CD4-positive, alpha-beta T cell treated with Interleukin-21 for 1 hour (primary cell): ENCODE data around the gene C9orf57.
"Not testable (repeated sequence)": the region's sequence is repeated elsewhere in the genome, so short reads cannot be mapped to it uniquely, and the experiment has no call there.

Source experiments
- DNase-seq: peaks from one replicate; pipeline ENCODE4 v3.0.0-alpha.2; 2020

C9orf57 gene

GRCh38 chr9:72060513-72060912, at the start of gene C9orf57:
C9orf57 (minus strand) TSS chr9:72060613; CDS start chr9:72059331, 1,282 bp downstream.
- no peak for DNase-seq

- no peak for DNase-seq
Observed at GRCh38 chr9:72102520-72102919, 42.1 kb upstream of the C9orf57 start.

GRCh38 chr9:72095520-72095919, 35.1 kb upstream of the C9orf57 start:
- not testable (repeated sequence) for DNase-seq

GRCh38 chr9:72092820-72093219, 32.4 kb upstream of the C9orf57 start:
- no peak for DNase-seq

GRCh38 chr9:72089451-72090130, 29.2 kb upstream of the C9orf57 start:
- DNase-seq = no peak

GRCh38 chr9:72082536-72082935, 22.1 kb upstream of the C9orf57 start:
- DNase-seq = no peak

GRCh38 chr9:72074666-72075065, 14.3 kb upstream of the C9orf57 start:
- not testable (repeated sequence) for DNase-seq

GRCh38 chr9:72065076-72065475, 4.7 kb upstream of the C9orf57 start:
- DNase-seq = no peak

GRCh38 chr9:72052122-72052521, 8.3 kb downstream of the C9orf57 start:
- DNase-seq = no peak

- no peak for DNase-seq
Observed at GRCh38 chr9:72048850-72049249, 11.6 kb downstream of the C9orf57 start.

- DNase-seq = no peak
Observed at GRCh38 chr9:72046630-72047456, 13.6 kb downstream of the C9orf57 start.

- DNase-seq = no peak
Observed at GRCh38 chr9:72044095-72044494, 16.3 kb downstream of the C9orf57 start.

- no peak for DNase-seq
Observed at GRCh38 chr9:72043576-72043975, 16.8 kb downstream of the C9orf57 start.

GRCh38 chr9:72042928-72043327, 17.5 kb downstream of the C9orf57 start:
- no peak for DNase-seq

GRCh38 chr9:72041775-72042194, 18.6 kb downstream of the C9orf57 start:
- no peak for DNase-seq

GRCh38 chr9:72041369-72041768, 19.0 kb downstream of the C9orf57 start:
- DNase-seq = no peak

- no peak for DNase-seq
Observed at GRCh38 chr9:72039532-72039931, 20.9 kb downstream of the C9orf57 start.

GRCh38 chr9:72038890-72039410, 21.5 kb downstream of the C9orf57 start:
- DNase-seq = peak; percentile 57

GRCh38 chr9:72038408-72038807, 22.0 kb downstream of the C9orf57 start:
- no peak for DNase-seq

GRCh38 chr9:72037571-72037970, 22.8 kb downstream of the C9orf57 start:
- DNase-seq = no peak

GRCh38 chr9:72030767-72031166, 29.6 kb downstream of the C9orf57 start:
- DNase-seq = no peak

GRCh38 chr9:72029986-72030385, 30.4 kb downstream of the C9orf57 start:
- no peak for DNase-seq

- DNase-seq = no peak
Observed at GRCh38 chr9:72025906-72026305, 34.5 kb downstream of the C9orf57 start.

- DNase-seq = no peak
Observed at GRCh38 chr9:72023596-72023995, 36.8 kb downstream of the C9orf57 start.
